NOMO-1 (cell line): Measurements from ENCODE around the gene APOE.
"Not testable (repeated sequence)": the region's sequence is repeated elsewhere in the genome, so short reads cannot be mapped to it uniquely, and the experiment has no call there.

Experiments used
- DNase-seq, 2 experiments: peaks; one replicate each; lab custom pipeline; 2025; ENCODE audit not compliant: unreplicated experiment in 2 of 2; lab: John Stamatoyannopoulos, UW

The APOE gene

DNA sequence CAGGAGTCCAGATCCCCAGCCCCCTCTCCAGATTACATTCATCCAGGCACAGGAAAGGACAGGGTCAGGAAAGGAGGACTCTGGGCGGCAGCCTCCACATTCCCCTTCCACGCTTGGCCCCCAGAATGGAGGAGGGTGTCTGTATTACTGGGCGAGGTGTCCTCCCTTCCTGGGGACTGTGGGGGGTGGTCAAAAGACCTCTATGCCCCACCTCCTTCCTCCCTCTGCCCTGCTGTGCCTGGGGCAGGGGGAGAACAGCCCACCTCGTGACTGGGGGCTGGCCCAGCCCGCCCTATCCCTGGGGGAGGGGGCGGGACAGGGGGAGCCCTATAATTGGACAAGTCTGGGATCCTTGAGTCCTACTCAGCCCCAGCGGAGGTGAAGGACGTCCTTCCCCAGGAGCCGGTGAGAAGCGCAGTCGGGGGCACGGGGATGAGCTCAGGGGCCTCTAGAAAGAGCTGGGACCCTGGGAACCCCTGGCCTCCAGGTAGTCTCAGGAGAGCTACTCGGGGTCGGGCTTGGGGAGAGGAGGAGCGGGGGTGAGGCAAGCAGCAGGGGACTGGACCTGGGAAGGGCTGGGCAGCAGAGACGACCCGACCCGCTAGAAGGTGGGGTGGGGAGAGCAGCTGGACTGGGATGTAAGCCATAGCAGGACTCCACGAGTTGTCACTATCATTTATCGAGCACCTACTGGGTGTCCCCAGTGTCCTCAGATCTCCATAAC is at the start of gene APOE:
APOE (plus strand) TSS at position 360 of the 724 bp plus-strand sequence. CDS start 829 bp downstream, outside the sequence.
- no peak for DNase-seq

DNA sequence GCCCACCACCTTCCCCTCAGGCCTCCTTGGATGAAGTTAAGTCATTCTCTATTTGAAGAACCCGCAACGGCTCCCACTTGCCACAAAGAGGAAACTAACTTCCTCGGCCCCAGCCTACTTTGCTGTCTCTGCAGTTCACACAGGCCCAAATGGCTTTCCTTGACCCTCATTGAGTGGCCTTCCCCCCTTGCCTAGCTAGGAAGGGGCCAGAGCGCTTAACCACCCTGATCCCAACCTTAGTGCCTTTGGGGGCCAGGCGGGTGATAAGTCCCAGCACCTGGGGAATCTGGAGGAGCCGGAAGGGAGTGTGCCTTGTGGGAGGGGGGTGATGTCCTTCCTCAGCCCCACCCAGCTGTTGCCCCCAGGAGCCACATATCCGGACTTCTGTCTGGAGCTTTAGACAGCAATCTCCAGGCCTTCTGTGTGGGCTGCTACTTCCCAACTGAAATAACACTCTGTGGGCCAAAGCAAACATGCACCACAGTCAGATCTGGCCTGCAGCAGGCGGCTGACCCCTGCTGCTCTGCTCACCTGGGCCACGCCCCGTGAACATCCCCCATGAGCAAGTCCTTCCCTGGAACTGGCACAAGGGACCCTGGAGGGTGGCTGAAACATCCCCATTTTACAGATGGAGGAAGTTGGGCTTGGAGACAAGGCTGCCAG is 49.0 kb upstream of the APOE start:
- peak; percentile 44 to 72 for DNase-seq

DNA sequence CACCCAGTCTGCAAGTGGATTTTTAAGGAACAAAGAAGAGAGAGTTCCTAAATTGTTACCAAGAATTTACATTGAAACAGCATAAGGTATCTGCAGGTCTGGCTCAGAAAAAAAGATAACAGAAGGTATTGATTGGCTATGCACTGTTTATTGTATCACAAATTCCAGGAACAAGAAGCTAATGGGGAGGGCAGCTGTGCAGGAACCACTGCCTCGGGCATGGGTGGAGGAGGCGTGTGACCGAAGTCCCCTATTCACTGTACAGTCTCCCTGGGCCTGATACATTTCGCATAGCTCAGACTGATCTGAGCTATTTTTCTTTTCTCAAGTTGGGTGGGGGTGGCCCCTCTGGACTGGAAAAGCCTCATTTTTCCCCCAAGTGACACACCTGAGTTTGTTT is 47.8 kb upstream of the APOE start:
- no peak for DNase-seq

DNA sequence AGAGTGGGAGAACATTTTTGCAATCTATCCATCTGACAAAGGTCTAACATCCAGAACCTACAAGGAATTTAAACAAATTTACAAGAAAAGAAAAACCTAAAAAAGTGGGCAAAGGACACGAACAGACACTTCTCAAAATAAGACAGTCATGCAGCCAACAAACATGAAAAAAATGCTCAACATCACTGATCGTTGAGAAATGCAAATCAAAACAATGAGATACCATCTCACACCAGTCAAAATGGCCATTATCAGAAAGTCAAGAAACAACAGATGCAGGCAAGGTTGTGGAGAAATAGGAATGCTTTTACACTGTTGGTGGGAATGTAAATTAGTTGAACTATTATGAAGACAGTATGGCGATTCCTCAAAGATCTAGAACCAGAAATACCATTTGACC is 44.0 kb upstream of the APOE start:
- DNase-seq: not testable (repeated sequence)

DNA sequence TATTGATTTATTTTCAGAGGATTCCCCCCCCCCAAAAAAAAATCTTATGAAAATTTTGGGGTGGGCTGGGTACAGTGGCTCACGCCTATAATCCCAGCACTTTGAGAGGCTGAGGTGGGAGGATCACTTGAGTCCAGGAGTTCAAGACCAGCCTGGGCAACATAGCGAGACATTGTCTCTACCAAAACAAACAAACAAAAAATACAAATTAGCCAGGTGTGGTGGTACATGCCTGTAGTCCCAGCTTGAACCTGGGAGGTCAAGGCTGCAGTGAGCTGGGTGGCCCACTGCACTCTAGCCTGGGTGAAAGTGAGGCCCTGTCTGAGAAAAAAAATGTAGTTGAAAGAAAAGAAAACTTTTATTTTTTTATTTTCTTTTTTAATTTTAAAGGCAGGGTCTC is 41.6 kb upstream of the APOE start:
- no peak for DNase-seq

DNA sequence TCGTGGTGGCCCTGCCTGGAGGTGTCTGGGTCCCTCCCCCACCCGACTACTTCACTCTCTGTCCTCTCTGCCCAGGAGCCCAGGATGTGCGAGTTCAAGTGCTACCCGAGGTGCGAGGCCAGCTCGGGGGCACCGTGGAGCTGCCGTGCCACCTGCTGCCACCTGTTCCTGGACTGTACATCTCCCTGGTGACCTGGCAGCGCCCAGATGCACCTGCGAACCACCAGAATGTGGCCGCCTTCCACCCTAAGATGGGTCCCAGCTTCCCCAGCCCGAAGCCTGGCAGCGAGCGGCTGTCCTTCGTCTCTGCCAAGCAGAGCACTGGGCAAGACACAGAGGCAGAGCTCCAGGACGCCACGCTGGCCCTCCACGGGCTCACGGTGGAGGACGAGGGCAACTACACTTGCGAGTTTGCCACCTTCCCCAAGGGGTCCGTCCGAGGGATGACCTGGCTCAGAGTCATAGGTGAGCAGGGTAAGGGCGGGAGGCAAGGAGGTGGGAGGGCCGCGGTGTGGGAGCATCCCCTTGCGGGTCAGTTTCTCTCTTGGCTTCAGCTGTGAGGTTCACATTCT is 40.3 kb upstream of the APOE start:
- no peak for DNase-seq

DNA sequence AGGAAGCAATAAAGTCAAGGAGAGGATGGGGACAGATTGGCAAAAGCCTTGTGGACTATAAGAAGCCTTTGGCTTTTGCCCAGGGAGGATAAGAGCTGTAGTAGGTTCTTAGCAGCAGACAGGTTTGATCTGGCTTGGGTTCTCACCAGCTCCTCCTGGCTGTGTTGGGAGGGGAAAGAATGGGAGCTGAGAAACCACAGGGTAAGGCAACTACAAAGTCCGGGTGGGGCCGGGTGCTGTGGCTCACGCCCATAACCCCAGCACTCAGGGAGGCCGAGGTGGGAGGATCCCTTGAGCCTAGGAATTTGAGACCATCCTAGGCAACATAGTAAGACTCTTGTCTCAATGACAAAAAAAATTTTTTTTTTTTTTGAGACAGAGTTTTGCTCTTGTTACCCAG is 38.9 kb upstream of the APOE start:
- no peak for DNase-seq

DNA sequence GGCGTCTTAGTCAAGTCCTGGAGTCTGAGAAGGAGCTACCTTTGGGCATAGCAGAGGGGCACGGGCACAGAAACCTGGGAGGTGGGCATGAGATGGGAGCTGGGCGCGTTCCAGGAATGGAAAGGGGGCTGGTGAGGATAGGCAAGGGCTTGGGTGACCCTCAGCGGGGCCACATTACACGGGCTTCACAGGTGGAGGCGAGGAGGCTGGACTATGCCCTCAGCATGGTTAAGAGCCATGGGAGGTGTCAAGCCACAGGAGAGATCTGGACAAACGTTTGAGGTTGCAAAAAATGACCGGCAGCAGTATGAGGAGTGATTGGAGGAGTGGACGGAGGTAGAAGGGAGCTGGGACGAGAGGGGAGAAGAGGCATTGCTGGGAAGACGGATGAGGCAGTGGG is 38.0 kb upstream of the APOE start:
- no peak for DNase-seq

DNA sequence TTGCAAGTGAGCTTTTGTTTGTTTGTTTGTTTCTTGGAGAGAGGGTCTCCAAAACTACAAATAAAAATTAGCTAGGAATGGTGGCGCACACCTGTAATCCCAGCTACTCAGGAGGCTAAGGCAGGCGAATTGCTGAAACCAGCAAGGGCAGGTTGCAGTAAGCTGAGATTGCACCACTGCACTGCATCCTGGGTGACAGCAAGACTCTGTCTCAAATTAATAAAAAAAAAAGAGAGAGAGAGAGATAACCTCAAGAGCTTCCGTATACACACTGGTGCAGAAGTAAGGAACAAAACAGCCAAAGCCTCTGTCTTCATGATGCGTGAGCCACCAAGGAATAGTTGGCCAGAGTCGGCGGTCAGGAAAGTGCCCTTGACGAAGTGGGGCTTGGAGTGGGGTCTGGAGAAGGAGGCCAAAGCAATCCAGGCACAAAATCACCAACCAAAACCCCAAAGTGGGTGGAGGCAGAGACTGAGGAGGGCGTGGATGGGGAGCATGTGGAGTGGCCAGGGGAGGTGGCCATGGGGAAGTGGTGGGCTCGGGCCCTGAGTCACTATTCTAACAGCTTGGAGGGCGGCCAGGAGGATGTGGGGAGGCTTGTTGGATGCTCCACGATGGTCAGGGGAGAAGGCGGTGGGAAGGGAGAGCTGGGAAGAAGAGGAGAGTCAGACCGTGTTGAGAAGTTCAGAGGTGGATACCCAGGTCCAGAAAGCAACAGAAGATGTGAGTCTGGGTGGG is 35.7 kb upstream of the APOE start:
- peak in 1 of 2 experiments; percentile 22 for DNase-seq

DNA sequence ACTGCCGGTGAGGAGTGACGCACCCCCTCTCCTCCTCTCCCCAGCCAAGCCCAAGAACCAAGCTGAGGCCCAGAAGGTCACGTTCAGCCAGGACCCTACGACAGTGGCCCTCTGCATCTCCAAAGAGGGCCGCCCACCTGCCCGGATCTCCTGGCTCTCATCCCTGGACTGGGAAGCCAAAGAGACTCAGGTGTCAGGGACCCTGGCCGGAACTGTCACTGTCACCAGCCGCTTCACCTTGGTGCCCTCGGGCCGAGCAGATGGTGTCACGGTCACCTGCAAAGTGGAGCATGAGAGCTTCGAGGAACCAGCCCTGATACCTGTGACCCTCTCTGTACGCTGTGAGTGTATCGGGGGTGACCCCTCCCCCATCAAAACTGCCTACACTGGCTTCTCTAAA is 33.8 kb upstream of the APOE start:
- DNase-seq: no peak

DNA sequence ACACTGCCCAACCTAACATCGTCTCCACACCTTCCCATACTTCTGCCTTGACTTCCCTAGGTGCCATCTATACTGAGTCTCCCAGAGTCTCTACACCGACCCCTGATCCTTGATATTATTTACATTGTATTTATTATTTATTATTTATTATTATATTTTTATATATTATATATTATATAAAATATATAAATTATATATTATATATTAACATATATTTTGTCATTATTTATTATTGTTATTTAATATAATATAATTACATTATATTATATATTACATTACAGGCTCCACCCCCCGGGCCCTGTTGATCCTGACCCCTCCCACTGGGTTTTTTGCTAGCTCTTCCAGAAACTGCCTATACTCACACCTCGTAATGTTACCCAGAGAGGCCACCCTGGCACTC is 32.9 kb upstream of the APOE start:
- DNase-seq: no peak

DNA sequence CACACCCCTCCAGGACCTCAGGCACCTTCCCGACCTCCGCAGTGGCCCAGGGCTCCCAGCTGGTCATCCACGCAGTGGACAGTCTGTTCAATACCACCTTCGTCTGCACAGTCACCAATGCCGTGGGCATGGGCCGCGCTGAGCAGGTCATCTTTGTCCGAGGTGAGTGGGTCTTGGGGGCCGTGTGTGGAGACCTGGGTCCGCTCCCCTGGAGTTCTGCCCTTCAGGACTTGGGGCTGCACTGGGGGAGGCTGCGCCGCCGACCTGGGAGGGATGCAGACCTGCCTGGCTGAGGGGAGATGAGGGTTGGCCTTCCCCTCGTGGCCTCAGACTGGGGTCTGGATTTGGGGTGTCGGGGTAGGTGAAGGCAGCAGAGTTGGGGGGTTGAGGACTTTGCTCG is 31.3 kb upstream of the APOE start:
- no peak for DNase-seq

DNA sequence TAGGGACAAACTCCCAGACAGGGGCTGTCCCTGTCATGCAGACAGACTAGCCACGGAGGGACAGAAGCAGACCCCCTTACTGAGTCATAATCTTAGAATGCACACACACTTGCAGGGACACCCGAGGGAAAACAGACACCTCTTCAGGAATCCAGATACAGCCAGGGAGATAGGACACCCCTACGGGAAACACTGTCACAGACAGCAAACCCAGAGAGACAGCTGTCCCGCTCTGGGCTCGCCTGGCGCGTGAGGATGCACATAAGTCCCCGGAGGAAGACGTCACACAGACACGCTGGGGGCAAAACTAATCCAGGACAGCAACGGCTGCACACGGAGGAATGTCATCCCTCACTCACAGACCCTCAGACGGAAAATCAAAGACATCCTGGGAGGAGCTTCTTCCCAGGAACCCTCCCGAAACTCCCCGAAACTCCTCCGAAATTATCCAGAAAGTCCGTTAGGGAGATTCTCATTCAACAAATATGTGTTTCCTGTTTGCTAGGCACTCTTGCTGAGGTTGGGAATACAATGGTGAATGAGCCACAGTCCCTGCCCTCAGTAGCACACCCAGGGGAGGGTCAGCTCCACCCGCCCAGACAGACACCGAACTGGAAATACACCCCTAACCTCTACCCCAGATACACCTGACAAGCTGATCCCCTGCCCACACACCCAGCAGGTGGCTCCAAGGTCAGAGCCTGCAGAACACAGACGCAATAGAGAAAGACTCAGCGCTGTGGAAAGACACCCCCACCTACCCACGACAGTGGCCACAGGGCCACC is 29.7 kb upstream of the APOE start:
- no peak for DNase-seq

DNA sequence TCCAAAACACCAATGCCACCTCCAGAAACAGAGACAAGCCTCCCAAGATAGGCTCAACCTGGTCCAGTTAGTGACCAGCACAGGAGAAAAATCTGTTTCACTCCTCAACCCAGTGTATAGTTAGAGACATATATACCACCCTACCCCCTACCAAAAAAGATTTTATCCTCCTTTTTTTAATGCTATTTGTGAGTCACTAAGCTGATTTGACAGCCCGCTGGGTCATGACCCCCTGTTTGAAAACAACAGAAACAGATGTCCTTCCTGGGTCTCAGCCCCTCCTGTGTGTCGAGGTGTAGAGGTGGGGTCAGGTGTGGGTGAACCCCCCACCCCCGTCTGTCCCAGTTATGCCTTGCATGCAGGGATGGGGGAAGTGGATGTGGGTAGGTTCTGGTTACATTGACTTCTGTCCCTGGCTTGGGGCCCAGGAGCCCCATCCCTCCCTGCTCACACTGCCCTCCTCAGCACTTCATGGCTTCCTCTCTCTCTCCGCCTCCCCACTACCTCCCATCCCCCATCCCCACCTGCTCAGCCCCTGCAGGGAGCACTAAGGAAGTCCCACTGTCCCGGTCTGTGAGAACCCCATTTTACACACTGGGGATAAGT is 28.6 kb upstream of the APOE start:
- no peak for DNase-seq

DNA sequence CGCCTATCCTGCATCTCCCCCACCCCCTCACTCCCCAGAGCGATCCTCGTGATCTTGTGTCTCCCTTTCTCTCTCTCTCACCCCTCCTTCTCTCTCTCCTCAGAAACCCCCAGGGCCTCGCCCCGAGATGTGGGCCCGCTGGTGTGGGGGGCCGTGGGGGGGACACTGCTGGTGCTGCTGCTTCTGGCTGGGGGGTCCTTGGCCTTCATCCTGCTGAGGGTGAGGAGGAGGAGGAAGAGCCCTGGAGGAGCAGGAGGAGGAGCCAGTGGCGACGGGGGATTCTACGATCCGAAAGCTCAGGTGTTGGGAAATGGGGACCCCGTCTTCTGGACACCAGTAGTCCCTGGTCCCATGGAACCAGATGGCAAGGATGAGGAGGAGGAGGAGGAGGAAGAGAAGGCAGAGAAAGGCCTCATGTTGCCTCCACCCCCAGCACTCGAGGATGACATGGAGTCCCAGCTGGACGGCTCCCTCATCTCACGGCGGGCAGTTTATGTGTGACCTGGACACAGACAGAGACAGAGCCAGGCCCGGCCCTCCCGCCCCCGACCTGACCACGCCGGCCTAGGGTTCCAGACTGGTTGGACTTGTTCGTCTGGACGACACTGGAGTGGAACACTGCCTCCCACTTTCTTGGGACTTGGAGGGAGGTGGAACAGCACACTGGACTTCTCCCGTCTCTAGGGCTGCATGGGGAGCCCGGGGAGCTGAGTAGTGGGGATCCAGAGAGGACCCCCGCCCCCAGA is 27.3 kb upstream of the APOE start:
- DNase-seq: no peak

DNA sequence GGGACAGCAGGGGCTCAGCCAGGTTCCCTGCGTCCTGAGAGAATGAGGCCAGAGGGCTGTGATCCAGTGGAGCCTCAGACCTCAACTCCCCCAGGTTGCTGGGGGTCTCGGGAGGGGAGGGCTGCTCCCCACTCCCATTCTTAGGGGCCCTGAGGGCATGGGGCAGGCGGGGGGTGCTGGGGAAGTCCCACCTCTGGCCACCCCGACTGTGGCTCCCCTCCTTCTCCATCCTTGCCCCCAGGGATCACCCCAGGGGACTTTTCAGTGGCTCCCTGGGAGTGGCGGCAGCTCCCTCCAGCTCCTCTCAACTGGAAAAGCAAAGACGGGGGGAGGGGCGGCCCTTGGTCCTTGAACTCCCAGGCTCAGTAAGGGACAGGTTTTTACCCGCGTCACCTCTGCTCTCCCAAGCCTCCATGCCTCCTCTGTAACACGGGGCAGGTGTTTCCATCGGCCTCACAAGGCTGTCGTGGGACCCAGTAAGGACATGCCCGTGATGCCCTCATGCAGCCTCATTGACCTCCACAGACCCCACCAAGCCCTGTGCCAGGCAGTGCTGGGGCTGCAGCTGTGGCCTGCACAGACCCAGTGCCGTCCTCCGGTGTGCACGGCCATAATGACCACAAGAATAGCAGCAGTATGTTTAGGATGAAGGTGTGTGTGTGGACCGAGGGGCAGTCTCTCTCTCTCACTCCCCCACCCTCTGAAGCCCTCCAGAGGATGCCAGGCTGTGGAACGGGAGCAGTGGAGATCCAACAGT is 26.1 kb upstream of the APOE start:
- DNase-seq: no peak

DNA sequence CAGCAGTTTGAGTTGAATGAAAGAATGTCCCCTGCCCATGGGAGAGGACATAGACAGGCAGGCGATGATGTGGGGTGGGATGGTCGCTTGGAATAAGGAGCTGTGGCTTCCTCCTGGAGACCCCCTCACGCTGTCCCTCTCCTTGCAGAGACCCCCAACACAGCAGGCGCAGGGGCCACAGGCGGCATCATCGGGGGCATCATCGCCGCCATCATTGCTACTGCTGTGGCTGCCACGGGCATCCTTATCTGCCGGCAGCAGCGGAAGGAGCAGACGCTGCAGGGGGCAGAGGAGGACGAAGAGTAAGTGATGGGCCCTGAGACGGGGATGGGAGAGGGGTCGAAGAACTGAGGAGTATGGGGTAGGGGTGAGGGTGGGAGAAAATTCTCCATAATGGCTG is 23.5 kb upstream of the APOE start:
- DNase-seq: no peak

DNA sequence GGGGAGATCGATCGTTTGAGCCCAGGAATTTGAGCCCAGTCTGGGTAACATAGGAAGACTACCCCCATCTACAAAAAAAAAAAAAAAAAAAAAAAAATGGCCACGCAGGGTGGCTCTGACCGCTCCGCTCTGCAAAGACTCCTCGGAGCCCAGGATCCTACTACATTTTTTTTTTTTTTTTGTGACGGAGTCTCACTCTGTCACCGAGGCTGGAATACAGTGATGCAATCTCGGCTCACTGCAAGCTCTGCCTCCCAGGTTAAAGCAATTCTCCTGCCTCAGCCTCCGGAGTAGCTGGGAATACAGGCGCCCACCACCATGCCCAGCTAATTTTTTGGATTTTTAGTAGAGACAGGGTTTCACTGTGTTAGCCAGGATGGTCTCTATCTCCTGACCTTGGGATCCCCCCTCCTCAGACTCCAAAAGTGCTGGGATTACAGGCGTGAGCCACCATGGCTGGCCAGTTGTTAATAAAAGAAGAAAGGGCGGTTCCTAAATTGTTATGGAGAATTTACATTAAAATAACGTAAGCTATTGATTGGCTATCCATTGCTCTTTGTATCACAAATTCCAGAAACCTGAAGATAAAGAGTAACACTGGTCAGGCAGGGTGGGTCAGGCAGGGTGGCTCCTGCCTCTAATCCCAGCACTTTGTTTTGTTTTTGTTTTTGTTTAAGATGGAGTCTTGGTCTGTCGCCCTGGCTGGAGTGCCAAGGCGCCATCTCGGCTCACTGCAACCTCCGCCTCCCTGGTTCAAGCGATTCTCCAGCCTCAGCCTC is 22.8 kb upstream of the APOE start:
- DNase-seq: not testable (repeated sequence)
